ENCODE results near the gene PAPPA2. TPM values are rescaled to one million over a fixed set of nuclear protein-coding genes. Genes with fewer than 3 reads are reported as not detected.

Gene PAPPA2
- total RNA-seq, 1 experiment from 2014 or later, result not detected

- Histone ChIP-seq H3K4me1 (replicated peaks; ENCODE audit: insufficient read depth) (no peaks in the 10 kb centered on the region), H3K36me3 (ENCODE audit: low read depth) (no peaks in the 10 kb centered on the region), H3K9me2 (ENCODE audit: insufficient read depth) (no peaks in the 10 kb centered on the region), H3K27ac (no peak overlapping the region), H3F3A (ENCODE audit: insufficient read depth, low read depth) (no peaks in the 10 kb centered on the region), H4K20me1 (ENCODE audit: insufficient read depth) (no peaks in the 10 kb centered on the region), H3K27me3 (ENCODE audit: insufficient read depth, low read depth) (no peaks in the 10 kb centered on the region), H3K4me2 (no peak overlapping the region), H3K4me3 (no peak overlapping the region), H3K79me2 (ENCODE audit: low read depth) (no peaks in the 10 kb centered on the region), H3K9me3 (ENCODE audit: insufficient read depth, low read depth) (no peaks in the 10 kb centered on the region), H2AFZ (no peak overlapping the region)
- BruUV-seq (replicated peaks), result no TSS peak
- ChIA-PET CTCF (no interaction called here), POLR2A (ENCODE audit: unreplicated experiment) (no interaction called here)
- DNase-seq, result no peak
- TF ChIP-seq EZH2 (IDR thresholded peaks at IDR 0.05; ENCODE audit: low read depth) (no peak), CTCF (conservative IDR thresholded peaks at IDR 0.05) (no peak)
- intact Hi-C loops (cut with micrococcal nuclease; ENCODE audit: unreplicated experiment), result no loop called here
These were observed 391.1 kb downstream of the PAPPA2 start for GRCh38 chr1:176854121-176854520.

GRCh38 chr1:176854758-176855745 lies 392.1 kb downstream of the PAPPA2 start:
- Histone ChIP-seq H3K27me3 (ENCODE audit: insufficient read depth, low read depth) (no peaks in the 10 kb centered on the region), H3K4me1 (replicated peaks; ENCODE audit: insufficient read depth) (no peaks in the 10 kb centered on the region), H3K36me3 (ENCODE audit: low read depth) (no peaks in the 10 kb centered on the region), H3K27ac (no peak overlapping the region), H2AFZ (no peak overlapping the region), H3K9me3 (ENCODE audit: insufficient read depth, low read depth) (no peaks in the 10 kb centered on the region), H3K4me3 (no peak overlapping the region), H3K9me2 (ENCODE audit: insufficient read depth) (no peaks in the 10 kb centered on the region), H3F3A (ENCODE audit: insufficient read depth, low read depth) (no peaks in the 10 kb centered on the region), H3K79me2 (ENCODE audit: low read depth) (no peaks in the 10 kb centered on the region), H3K4me2 (no peak overlapping the region), H4K20me1 (ENCODE audit: insufficient read depth) (no peaks in the 10 kb centered on the region)
- ChIA-PET CTCF (no interaction called here), POLR2A (ENCODE audit: unreplicated experiment) (no interaction called here)
- intact Hi-C loops (cut with micrococcal nuclease; ENCODE audit: unreplicated experiment), result no loop called here
- BruUV-seq (replicated peaks), result no TSS peak
- TF ChIP-seq EZH2 (IDR thresholded peaks at IDR 0.05; ENCODE audit: low read depth) (no peak), CTCF (conservative IDR thresholded peaks at IDR 0.05) (no peak)
- no peak for DNase-seq

GRCh38 chr1:176857632-176858031 lies 394.7 kb downstream of the PAPPA2 start:
- Histone ChIP-seq H3K27me3 (ENCODE audit: insufficient read depth, low read depth) (no peaks in the 10 kb centered on the region), H3K27ac (no peak overlapping the region), H3K4me1 (replicated peaks; ENCODE audit: insufficient read depth) (no peaks in the 10 kb centered on the region), H3K4me3 (no peak overlapping the region), H3K9me2 (ENCODE audit: insufficient read depth) (no peaks in the 10 kb centered on the region; the same call in 1 of the 2 replicates), H3K79me2 (ENCODE audit: low read depth) (no peaks in the 10 kb centered on the region), H4K20me1 (ENCODE audit: insufficient read depth) (no peaks in the 10 kb centered on the region; the same call in 1 of the 2 replicates), H2AFZ (no peak overlapping the region), H3F3A (ENCODE audit: insufficient read depth, low read depth) (no peaks in the 10 kb centered on the region), H3K36me3 (ENCODE audit: low read depth) (no peaks in the 10 kb centered on the region), H3K4me2 (no peak overlapping the region), H3K9me3 (ENCODE audit: insufficient read depth, low read depth) (no peaks in the 10 kb centered on the region)
- CTCF ChIA-PET, result no interaction called here
- no TSS peak for BruUV-seq (replicated peaks)
- intact Hi-C loops (cut with micrococcal nuclease; ENCODE audit: unreplicated experiment), result no loop called here
- POLR2A ChIA-PET (ENCODE audit: unreplicated experiment), result no interaction called here
- DNase-seq, result no peak
- no peak for TF ChIP-seq CTCF (conservative IDR thresholded peaks at IDR 0.05)
- TF ChIP-seq EZH2 (IDR thresholded peaks at IDR 0.05; ENCODE audit: low read depth), result no peak

Measured in PC-9 (cell line).